AG09309 (cell line): Measurements from ENCODE around the gene BMF.
"Not testable (repeated sequence)": the region's sequence is repeated elsewhere in the genome, so short reads cannot be mapped to it uniquely, and the experiment has no call there.

ENCODE experiments used
- DNase-seq: peaks from one replicate; pipeline ENCODE4 v3.0.0-alpha.2; 2010; ENCODE audit warnings: low read depth
- H3K4me3 ChIP-seq: 2 replicates; pipeline ENCODE4 v1.5.1; 2011; ENCODE audit warnings: mild to moderate bottlenecking, low read depth, low read length, moderate library complexity; ENCODE audit not compliant: control insufficient read depth
- CTCF ChIP-seq: IDR thresholded peaks from 2 replicates; pipeline ENCODE4 v1.5.1; 2011; ENCODE audit warnings: mild to moderate bottlenecking, low read depth, low read length, inconsistent platforms; ENCODE audit not compliant: insufficient read depth, control insufficient read depth; ENCODE audit errors: missing control alignments

Gene BMF

GRCh38 chr15:40108855-40109735, at the start of gene BMF:
TSS of gene BMF (minus strand) at chr15:40108879. CDS start at chr15:40106086, 2,793 bp downstream.
- peak; percentile 33 for TF ChIP-seq CTCF
- peak; percentile 95 for DNase-seq
- peak within 1 kb of the TSS; percentile 88 for H3K4me3 ChIP-seq

GRCh38 chr15:40157778-40158447, 49.2 kb upstream of the BMF start:
- TF ChIP-seq CTCF, result no peak
- no peak overlapping the region for H3K4me3 ChIP-seq
- DNase-seq, result no peak

GRCh38 chr15:40155270-40155910, 46.7 kb upstream of the BMF start:
- no peak for DNase-seq
- H3K4me3 ChIP-seq, result no peak overlapping the region
- no peak for TF ChIP-seq CTCF

- DNase-seq, H3K4me3 ChIP-seq: not testable (repeated sequence)
Observed at GRCh38 chr15:40154821-40155220, 46.1 kb upstream of the BMF start.

GRCh38 chr15:40151991-40152390, 43.3 kb upstream of the BMF start:
- TF ChIP-seq CTCF, result no peak
- no peak for DNase-seq
- no peak overlapping the region for H3K4me3 ChIP-seq

GRCh38 chr15:40151499-40151898, 42.8 kb upstream of the BMF start:
- no peak overlapping the region for H3K4me3 ChIP-seq
- no peak for TF ChIP-seq CTCF
- DNase-seq, result no peak
